Measurements from ENCODE around the gene CST4. TPM values are rescaled to one million over a fixed set of nuclear protein-coding genes. Genes with fewer than 3 reads are reported as not detected.
"Not testable (repeated sequence)": the region's sequence is repeated elsewhere in the genome, so short reads cannot be mapped to it uniquely, and the experiment has no call there.

The CST4 gene
- total RNA-seq, 2 experiments from 2014 or later: not detected

DNA sequence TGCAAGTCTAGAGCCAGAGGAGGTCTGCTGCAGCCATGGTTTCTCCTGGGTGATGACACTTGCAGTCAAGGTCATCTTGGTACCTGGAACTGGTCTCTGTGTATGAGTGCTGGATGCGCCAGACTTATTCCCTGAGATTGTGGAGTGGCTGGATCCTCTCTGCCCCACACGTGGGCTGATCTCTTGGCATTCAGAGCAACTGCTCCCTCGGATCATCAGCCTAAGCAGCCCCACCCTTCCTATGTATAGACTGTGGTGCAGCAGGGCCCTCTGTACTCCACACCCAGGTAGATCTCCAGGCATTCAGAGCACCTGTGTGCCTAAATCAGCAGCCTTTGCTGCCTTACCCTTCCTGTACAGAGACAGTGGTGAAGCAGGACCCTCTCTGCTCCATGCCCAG, 12.1 kb upstream of the CST4 start:
- no peak for ATAC-seq
- no peak for DNase-seq
- Mint-ChIP-seq H3K27me3 (peaks cover 4% of the 10 kb centered on the region), H3K36me3 (no peaks in the 10 kb centered on the region), H3K9me3 (ENCODE audit: low read depth) (no peaks in the 10 kb centered on the region), H3K27ac (no peak overlapping the region), H3K4me3 (no peak overlapping the region), H3K4me1 (no peaks in the 10 kb centered on the region)
- CTCF ChIA-PET: no interaction called here

DNA sequence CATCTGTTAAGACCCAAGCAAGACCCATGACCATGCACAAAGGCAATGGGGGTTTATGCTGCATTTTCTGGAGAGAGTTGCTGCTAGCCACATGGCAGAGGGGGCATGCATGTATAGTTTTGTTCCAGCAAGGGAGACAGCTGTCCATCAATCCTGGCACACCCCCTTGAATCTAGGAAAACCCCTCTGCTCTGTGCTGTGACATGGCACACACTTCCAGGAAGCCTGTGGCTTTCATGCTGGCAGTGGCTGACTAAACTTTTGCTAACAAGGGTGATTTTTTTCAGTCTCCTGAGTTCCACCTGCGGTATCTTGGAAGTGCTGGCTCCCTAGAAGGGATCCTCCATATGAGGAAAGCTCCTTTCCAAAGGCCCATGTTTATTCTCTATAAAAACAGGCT, 9.1 kb upstream of the CST4 start:
- H3K36me3 Mint-ChIP-seq: no peaks in the 10 kb centered on the region
- ATAC-seq (no peak), DNase-seq (no peak)
- H3K27me3 Mint-ChIP-seq: peaks cover 11% of the 10 kb centered on the region
- H3K9me3 Mint-ChIP-seq (ENCODE audit: low read depth): no peaks in the 10 kb centered on the region
- no peak overlapping the region for H3K27ac Mint-ChIP-seq
- no peak overlapping the region for H3K4me3 Mint-ChIP-seq
- H3K4me1 Mint-ChIP-seq: no peaks in the 10 kb centered on the region
- CTCF ChIA-PET: no interaction called here

DNA sequence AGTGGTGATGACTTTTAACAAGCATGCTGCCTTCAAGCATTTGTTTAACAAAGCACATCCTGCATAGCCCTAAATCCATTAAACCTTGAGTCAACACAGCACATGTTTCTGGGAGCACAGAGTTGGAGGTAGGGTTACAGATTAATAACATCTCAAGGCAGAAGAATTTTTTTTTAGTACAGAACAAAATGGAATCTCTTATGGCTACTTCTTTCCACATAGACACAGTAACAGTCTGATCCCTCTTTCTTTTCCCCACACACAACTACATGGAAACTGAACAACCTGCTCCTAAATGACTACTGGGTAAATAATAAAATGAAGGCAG, 6.2 kb upstream of the CST4 start:
- CTCF ChIA-PET; H3K4me3 Mint-ChIP-seq; H3K27ac Mint-ChIP-seq; DNase-seq; H3K36me3 Mint-ChIP-seq; ATAC-seq; H3K9me3 Mint-ChIP-seq (ENCODE audit: low read depth); H3K4me1 Mint-ChIP-seq: not testable (repeated sequence)
- peaks cover 11% of the 10 kb centered on the region for H3K27me3 Mint-ChIP-seq

DNA sequence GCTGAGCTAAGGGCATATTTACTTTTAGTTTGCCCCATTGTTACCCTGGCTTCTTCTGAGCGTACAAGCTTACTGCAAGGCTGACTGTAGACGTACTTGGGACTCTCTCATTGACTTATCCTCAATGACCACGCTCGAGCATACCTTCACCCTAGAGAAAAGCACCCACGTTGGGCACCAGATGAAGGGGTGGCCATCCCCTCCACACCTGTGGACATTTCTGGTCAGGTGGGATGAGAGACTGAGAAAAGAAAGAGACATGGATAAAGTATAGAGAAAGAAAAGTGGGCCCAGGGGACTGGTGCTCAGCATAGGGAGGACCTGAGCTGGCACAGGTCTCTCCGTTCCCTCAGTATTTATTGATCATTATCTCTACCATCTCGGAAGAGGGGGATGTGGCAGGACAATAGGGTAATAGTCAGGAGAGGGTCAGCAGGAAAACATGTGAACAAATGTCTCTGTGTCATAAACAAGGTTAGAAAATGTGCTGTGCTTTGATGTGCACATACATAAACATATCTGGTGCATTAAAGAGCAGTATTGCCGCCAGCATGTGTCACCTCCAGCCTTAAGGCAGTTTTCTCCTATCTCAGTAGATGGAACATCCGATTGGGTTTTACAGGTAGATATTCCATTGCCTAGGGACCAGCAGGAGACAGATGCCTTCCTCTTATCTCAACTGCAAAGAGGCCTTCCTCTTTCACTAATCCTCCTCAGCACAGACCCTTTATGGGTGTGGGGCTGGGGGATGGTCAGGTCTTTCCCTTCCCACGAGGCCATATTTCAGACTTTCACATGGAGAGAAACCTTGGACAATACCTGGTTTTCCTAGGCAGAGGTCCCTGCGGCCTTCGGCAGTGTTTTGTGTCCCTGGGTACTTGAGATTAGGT, 5.6 kb upstream of the CST4 start:
- H3K9me3 Mint-ChIP-seq (ENCODE audit: low read depth); ATAC-seq; H3K4me1 Mint-ChIP-seq; DNase-seq; H3K27ac Mint-ChIP-seq; CTCF ChIA-PET; H3K36me3 Mint-ChIP-seq; H3K4me3 Mint-ChIP-seq: not testable (repeated sequence)
- H3K27me3 Mint-ChIP-seq: peaks cover 11% of the 10 kb centered on the region

DNA sequence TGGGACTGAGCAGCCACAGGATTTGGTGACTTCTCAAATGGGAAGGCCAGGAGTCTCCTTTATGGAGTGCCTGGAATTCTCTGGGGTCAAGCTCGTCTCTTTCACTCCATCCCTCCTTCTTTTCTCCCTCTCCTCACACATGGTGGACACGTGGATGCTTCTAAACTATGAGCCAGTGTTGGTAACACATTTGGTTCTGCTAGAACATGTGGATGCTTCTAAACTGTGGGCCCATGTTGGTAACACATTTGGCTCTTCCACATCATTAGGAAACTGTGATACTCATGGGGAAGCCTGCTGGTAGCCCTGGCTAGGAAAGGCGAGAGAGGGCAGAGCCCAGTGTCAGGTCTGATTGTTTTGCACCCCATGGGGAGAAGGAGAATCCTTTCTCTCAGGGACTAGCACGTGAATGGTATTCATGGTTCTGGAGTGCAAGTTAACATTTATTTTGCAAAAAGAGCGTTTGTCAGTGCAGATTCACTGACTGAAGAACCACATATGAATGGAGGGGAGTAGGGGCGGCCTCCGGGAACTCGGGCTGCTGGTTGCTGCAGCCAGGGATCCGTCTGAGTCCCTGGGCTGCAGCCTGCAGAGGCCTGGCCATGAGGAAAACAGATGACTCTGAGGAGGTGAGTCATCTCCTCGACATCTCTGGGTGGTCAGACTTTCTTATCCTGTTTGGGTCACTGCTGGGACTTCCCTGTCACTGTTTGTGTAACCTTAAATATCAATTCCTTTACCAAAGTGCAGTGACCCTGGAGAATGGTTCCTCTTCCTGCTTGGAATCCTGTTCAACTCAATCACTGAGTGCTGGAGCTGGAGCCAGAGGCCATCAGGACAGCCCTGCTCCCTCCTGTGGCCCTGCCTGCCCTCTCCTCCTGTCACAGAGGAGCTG, 4.1 kb upstream of the CST4 start:
- H3K27ac Mint-ChIP-seq; CTCF ChIA-PET; H3K4me3 Mint-ChIP-seq; H3K36me3 Mint-ChIP-seq; H3K4me1 Mint-ChIP-seq; DNase-seq; H3K9me3 Mint-ChIP-seq (ENCODE audit: low read depth); ATAC-seq: not testable (repeated sequence)
- peaks cover 11% of the 10 kb centered on the region for H3K27me3 Mint-ChIP-seq

DNA sequence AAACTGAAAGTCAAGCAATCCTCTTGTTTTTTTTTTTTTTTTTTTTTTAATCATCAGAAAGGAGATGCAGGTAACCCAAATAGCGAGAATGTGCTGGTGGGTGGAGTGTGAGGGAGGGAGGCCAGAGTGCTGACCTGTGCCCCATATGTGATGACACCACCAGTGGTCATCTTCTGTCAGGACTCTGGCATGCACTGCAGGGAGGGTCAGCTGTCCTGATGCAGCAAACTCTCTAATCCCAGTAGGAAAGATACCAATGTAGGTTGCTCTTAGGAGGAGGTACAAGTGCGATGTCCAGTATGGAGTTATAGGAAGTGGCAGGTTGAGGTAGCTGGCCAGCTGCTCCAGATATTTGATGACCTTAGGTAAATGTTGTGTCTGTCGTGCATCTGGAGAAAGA, 2.8 kb upstream of the CST4 start:
- CTCF ChIA-PET: no interaction called here
- no peaks in the 10 kb centered on the region for H3K36me3 Mint-ChIP-seq
- ATAC-seq: no peak
- H3K27ac Mint-ChIP-seq: no peak overlapping the region
- H3K27me3 Mint-ChIP-seq: peaks cover 11% of the 10 kb centered on the region
- DNase-seq: no peak
- no peaks in the 10 kb centered on the region for H3K9me3 Mint-ChIP-seq (ENCODE audit: low read depth)
- H3K4me1 Mint-ChIP-seq: no peaks in the 10 kb centered on the region
- no peak overlapping the region for H3K4me3 Mint-ChIP-seq

DNA sequence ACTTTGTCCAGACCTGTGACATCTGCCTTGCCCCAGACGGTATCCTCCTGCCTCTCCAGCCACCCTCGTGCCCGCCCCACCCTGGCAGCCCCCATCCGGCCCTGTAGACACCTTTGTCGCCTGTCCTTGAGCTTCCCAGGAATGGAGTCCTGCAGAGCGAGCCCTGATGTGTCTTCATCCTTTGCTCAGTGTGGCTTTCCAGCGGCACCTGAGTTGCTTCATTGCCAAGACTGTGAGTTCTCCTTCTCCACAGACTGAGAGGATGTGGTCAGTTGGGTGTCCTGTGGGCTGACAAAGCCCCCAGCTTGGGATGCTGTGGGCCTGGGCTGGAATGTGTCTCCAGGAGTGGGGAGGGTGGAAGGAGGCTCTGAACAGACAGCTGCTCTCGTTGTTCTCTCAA, 1.7 kb upstream of the CST4 start:
- Mint-ChIP-seq H3K4me3 (no peak overlapping the region), H3K4me1 (no peaks in the 10 kb centered on the region), H3K36me3 (no peaks in the 10 kb centered on the region), H3K27me3 (peaks cover 5% of the 10 kb centered on the region), H3K9me3 (ENCODE audit: low read depth) (no peaks in the 10 kb centered on the region), H3K27ac (no peak overlapping the region)
- CTCF ChIA-PET: no interaction called here
- DNase-seq (no peak), ATAC-seq (no peak)

DNA sequence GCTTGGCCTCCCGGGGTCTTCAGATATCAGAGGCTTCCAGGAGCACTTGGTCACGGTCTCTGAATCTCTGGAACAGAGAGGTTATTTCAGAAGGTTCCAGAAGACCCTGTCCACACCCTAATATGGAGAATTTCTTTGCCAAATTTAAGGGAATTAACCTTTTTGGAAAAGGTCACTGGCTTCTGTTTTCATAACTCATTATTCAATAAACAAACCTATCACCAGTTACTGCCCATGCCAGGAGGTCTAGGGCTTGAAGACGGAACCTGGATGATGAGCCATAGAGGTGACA, 507 bp upstream of the CST4 start:
- H3K4me3 Mint-ChIP-seq: no peak overlapping the region
- no peak overlapping the region for H3K27ac Mint-ChIP-seq
- no peaks in the 10 kb centered on the region for H3K27me3 Mint-ChIP-seq
- ATAC-seq: no peak
- no peak for DNase-seq
- H3K4me1 Mint-ChIP-seq: no peaks in the 10 kb centered on the region
- no peaks in the 10 kb centered on the region for H3K9me3 Mint-ChIP-seq (ENCODE audit: low read depth)
- H3K36me3 Mint-ChIP-seq: no peaks in the 10 kb centered on the region
- CTCF ChIA-PET: no interaction called here

DNA sequence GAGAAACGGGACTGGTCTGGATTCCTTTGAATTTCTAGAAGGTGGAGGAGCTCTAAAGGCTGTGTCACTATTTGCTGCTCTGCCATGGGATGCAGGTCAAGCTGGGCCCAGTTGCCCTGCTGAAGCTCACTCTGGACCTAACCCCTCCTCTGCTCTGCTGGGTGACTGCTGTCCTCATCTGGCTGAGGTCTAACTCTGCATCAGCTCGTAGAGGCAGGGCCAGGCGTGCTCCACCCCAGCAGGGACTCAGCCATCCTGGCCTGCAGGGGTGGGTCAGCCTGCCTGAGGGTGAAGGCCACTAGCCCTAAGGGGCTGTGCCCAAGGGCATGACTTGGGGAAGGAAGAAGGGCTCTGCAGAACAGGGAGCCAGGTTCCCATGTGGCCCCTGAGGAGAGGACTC, 852 bp downstream of the CST4 start:
- DNase-seq (no peak), ATAC-seq (no peak)
- no peaks in the 10 kb centered on the region for H3K4me1 Mint-ChIP-seq
- no peaks in the 10 kb centered on the region for H3K27me3 Mint-ChIP-seq
- no peak overlapping the region for H3K4me3 Mint-ChIP-seq
- H3K36me3 Mint-ChIP-seq: no peaks in the 10 kb centered on the region
- no peak overlapping the region for H3K27ac Mint-ChIP-seq
- H3K9me3 Mint-ChIP-seq (ENCODE audit: low read depth): no peaks in the 10 kb centered on the region
- CTCF ChIA-PET: no interaction called here

DNA sequence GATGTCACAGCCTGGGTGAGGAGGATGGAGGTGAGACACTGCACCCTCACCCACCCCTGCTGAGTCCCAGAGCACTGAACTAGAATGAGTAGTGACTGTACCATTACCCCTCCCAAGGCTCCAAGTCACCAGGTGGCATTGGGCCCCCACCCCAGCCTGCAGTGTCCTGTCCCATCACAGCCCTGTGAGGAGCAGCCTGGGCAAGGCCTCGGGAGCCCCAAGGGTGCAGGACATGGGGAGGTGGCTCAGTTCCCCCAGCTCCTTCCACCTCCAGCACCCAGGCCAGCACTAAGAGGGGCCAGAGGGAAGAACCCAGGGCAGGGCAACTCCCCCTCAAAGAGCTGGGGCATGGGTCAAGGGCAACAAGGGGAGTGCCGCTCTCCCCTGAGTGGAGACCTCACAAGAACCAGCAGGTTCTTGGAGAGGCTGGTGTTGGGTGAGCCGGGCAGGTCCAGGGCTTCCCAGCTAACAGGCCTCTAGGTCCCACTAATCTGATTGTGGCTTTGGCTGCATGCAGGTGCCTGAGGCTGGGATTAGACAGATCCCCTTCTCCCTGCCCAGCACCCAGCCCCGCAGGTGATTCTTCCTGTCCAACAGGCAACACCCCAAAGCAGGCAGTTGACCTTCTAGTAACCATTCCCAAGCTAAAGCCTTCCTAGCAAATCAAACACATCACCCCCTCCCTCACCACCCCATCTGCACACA, 2.6 kb downstream of the CST4 start:
- H3K27ac Mint-ChIP-seq: no peak overlapping the region
- peak; percentile 15 for DNase-seq
- H3K9me3 Mint-ChIP-seq (ENCODE audit: low read depth): no peaks in the 10 kb centered on the region
- no peaks in the 10 kb centered on the region for H3K27me3 Mint-ChIP-seq
- no peaks in the 10 kb centered on the region for H3K36me3 Mint-ChIP-seq
- CTCF ChIA-PET: no interaction called here
- H3K4me1 Mint-ChIP-seq: no peaks in the 10 kb centered on the region
- ATAC-seq: no peak
- no peak overlapping the region for H3K4me3 Mint-ChIP-seq

DNA sequence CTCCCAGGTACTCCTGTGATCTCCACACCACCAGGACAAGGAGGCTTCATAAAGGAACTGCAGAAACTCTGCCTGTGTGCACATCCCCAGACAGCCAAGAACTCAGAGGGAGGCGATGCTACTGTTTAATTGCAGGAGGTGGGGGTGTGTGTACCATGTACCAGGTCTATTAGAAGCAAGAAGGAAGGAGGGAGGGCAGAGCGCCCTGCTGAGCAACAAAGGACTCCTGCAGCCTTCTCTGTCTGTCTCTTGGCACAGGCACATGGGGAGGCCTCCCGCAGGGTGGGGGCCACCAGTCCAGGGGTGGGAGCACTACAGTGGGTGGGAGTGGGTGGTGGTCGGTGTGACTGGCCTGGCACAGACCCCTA, 3.3 kb downstream of the CST4 start:
- H3K27me3 Mint-ChIP-seq; H3K4me1 Mint-ChIP-seq; H3K4me3 Mint-ChIP-seq; ATAC-seq; CTCF ChIA-PET; H3K9me3 Mint-ChIP-seq (ENCODE audit: low read depth); H3K27ac Mint-ChIP-seq; H3K36me3 Mint-ChIP-seq: not testable (repeated sequence)
- peak; percentile 4 for DNase-seq

DNA sequence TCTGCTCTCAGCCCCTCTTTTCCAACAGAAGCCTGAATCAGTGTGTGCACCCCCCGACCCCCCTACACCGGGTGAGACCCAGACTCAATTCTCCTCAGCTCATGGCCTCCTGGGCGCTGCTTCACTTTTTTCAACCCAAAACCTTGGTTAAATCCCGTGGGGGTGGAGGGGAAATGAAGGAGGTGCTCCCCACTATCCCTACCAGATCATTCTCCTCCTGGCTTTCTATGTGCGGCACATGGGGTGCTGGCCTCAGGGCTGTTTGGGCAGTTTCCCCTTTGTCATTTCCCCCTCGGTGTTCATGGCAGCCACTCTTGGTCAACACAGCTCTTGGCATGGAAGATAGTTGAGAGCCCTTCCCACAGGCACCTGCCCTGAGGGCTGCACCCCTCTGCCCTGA, 4.6 kb downstream of the CST4 start:
- ATAC-seq (no peak), DNase-seq (no peak)
- Mint-ChIP-seq H3K4me3 (no peak overlapping the region), H3K27me3 (peaks cover 3% of the 10 kb centered on the region), H3K27ac (no peak overlapping the region), H3K9me3 (ENCODE audit: low read depth) (no peaks in the 10 kb centered on the region), H3K4me1 (no peaks in the 10 kb centered on the region), H3K36me3 (no peaks in the 10 kb centered on the region)
- CTCF ChIA-PET: no interaction called here

DNA sequence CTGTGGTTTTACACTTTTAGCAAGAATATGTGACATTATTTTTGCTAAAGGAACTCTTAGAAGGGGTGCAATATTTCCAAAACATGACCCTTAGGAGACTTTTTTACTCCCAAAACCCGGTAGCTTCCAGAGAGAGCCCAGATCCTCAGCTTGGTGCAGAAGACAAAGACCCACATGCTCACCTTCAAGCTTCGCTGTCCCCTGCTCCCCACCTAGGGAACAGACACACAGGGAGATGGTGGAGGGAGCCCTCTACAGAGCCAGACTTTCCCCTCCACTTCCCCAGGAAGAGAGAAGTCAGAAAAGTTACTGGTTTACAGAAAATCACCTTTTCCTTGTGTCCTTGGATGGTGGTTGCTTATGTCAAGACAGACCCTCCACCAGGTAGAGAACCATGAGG, 5.0 kb downstream of the CST4 start:
- Mint-ChIP-seq H3K4me3 (no peak overlapping the region), H3K36me3 (no peaks in the 10 kb centered on the region), H3K4me1 (no peaks in the 10 kb centered on the region), H3K27me3 (peaks cover 3% of the 10 kb centered on the region), H3K27ac (no peak overlapping the region), H3K9me3 (ENCODE audit: low read depth) (no peaks in the 10 kb centered on the region)
- ATAC-seq: no peak
- DNase-seq: no peak
- CTCF ChIA-PET: no interaction called here

DNA sequence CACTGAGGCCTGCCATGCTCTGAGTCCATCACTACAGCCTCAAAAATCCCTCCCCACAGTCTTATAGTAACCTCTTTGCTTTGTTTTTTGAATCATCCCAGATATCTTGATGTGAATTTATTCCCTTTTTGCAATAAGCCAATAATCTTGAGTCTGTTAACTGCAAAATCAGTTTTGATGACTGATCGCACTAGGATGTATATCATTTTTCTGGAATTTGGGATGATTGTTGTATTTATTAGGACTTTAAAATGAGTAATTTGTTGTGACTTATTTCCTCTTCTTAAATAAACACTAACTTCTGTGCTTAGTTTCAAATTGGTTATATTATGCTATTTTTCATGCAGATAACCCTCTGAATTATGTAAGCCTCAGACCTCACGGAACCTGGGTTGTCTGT, 5.6 kb downstream of the CST4 start:
- CTCF ChIA-PET: no interaction called here
- Mint-ChIP-seq H3K27me3 (peaks cover 3% of the 10 kb centered on the region), H3K27ac (no peak overlapping the region), H3K9me3 (ENCODE audit: low read depth) (no peaks in the 10 kb centered on the region), H3K4me3 (no peak overlapping the region), H3K4me1 (no peaks in the 10 kb centered on the region), H3K36me3 (no peaks in the 10 kb centered on the region)
- no peak for ATAC-seq
- no peak for DNase-seq
